Left cardiac atrium (tissue), 4 donors: ENCODE data around the gene ERF. TPM values are rescaled to one million over a fixed set of nuclear protein-coding genes. Genes with fewer than 3 reads are reported as not detected.
A peak's percentile ranks its signal among the peaks of the same experiment; 100 is the strongest.

ENCODE experiments used
- ATAC-seq, 2 donors: fragments of 200-7000 bp; cut with Tn5 transposase; one replicate each; pipeline ENCODE4 v1.9.1; 2020; ENCODE audit warnings: mild to moderate bottlenecking in 2 of 2, moderate library complexity in 2 of 2
- DNase-seq: peaks from one replicate; pipeline ENCODE4 v3.0.0-alpha.2; 2020
- intact Hi-C, 2 donors: fragments of 100-400 bp; cut with DNase I; formaldehyde crosslinking; loops; one replicate each; pipeline versions ENCODE4 v1.14.1 to v1.15.1; 2022 to 2023
- total RNA-seq, 2 donors: library from RNA; stranded (reverse); fragmentation: NEBNext Ultra II Directional; extraction: Animal tissue kit (Norgen Biotek cat#: 25700); gene quantifications; one replicate each; pipeline ENCODE4 v1.2.1, GENCODE V29; 2021
- donor health status: DM: no; HTN: yes; CAD: no.
- donor health status: DM: no; HTN: yes; CAD: no; lungs with severe emphysema.
- donor health status: DM: yes; HTN: yes; CAD: no.
- donor health status: Dilated cardiomyopathy.

ERF gene
- total RNA-seq, 2 donors from 2014 or later = 37.9 to 50.6 TPM

DNA sequence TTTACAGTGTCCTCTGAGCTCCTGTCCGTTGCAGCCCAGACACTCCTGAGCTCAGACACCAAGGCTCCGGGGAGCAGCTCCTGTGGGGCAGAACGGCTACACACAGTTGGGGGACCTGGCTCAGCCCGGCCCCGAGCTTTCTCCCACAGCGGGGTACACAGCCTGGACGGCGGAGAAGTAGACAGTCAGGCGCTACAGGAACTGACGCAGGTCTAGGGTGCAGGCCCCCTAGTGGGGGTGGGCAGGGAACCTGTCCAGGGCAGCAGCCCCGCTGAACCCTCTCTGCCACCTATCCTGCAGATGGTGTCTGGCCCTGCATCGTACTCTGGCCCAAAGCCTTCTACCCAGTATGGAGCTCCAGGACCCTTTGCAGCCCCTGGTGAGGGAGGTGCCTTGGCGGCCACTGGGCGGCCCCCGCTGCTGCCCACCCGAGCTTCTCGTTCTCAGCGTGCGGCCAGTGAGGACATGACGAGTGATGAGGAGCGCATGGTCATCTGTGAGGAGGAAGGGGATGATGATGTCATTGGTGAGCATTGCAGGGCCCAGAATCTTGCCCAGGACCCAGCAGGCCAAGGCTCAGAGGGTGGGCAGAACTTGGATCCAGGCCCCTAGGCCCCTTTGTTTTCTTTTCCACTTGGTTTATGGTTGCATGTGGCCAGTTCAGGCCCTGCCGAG lies 34.1 kb upstream of the ERF start:
- intact Hi-C loops = no loop called here
- DNase-seq = no peak
- no peak for ATAC-seq

DNA sequence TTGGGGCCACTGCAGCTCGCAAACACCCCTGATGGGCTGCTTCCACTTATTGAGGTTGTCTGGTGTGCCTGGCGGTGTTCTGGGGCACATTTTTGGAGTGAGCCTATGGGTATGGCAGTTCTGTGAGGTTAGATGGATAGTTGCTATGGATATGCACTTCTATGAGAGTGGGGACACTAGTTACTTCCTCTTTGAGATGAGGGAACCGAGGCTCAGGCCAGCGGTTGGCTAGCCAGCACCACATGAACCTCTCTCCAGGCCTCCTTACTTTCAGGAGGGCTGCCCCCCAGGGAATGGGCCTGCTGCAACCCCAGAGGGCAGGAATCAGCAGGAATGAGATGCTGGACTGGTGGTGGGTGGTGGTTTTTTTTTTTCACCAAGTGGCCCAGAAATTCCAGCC lies 33.5 kb upstream of the ERF start:
- DNase-seq (no peak), ATAC-seq (no peak)
- intact Hi-C loops = no loop called here

DNA sequence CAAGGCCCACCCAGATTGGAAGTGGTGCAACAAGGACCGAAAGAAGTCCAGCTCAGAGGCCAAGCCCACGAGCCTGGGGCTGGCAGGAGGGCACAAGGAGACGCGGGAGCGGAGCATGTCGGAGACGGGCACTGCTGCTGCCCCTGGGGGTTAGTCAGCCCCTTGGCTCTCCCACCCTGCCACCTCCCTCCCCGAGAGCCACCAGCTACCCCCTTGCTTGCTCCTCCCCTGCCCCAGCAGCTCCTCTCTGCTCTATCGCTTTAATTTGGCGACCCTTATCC lies 32.8 kb upstream of the ERF start:
- no peak for DNase-seq
- intact Hi-C loops = no loop called here
- no peak for ATAC-seq

DNA sequence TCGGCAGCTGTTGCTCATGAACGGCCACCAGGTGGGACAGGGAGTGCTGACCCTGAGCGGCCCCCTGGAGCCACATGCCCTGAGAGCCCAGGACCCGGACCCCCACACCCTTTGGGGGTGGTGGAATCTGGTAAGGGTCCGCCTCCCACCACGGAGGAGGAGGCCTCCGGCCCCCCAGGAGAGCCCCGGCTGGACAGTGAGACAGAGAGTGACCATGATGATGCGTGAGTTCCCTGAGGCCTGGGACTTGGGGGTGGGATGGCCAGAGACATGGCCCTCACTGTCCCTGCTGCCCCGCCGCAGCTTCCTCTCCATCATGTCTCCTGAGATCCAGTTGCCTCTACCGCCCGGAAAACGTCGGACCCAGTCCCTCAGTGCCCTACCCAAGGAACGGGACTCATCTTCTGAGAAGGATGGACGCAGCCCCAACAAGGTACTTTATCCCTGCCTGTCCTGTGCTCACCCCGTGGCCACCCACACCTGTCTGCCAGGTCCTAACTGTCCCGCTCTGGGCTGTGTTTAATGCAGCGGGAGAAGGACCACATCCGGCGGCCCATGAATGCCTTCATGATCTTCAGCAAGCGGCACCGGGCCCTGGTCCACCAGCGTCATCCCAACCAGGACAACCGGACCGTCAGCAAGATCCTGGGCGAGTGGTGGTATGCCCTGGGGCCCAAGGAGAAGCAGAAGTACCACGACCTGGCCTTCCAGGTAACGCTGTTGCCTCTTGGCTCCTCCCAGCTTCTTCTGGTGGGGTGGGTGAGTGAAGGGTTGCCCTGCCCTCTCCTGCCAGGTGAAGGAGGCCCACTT lies 32.3 kb upstream of the ERF start:
- intact Hi-C loops = no loop called here
- DNase-seq (no peak), ATAC-seq (no peak)

DNA sequence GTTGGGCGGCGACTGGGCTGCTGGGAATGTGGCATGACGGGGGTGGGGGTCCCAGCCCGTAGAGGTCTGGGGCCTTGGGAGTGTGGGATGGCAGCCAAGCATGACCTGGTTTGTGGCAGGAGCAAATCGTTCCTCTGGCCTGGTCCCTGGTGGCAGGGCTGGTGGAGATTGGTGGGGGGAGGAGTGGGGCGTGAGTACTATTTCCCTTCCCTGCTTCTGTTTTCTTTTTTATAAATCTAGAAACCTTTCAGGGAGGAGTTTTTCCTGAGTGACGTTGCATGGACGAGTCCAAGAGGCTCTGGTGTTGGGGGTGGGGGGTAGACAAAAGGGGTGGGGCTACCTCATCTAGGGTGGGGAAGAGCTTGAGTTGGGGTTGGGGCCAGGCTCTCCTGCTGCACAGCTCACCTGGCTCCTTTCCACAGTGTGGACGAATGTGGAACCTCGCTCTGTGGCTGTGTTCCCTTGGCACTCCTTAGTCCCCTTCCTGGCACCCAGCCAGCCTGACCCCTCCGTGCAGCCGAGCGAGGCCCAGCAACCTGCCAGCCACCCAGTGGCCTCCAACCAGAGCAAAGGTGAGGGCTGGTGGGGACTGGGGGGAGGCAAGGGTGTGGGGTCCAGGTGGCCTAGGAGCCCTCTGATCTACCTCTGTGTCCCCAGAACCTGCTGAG lies 31.6 kb upstream of the ERF start:
- peak; percentile 66 for DNase-seq
- intact Hi-C loops = no loop called here
- ATAC-seq = no peak

DNA sequence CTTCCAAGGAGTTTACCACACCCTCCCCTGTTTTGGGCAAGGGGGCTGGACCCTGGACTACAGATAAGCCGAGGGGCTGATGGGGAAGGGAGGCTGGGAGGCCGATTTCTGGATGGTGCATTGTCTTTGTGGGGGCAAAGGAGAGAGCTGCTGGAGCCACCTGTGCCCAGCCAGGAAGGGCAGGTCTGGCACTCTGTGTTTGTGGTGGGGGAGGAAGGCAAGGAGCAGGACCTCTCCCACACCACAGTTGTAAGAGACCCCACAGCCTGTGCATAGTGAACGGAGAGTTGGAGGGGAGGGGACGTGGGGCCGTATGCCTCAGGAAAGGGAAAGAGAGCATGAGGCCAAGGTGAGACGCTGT lies 31.0 kb upstream of the ERF start:
- no peak for ATAC-seq
- intact Hi-C loops = no loop called here
- no peak for DNase-seq

DNA sequence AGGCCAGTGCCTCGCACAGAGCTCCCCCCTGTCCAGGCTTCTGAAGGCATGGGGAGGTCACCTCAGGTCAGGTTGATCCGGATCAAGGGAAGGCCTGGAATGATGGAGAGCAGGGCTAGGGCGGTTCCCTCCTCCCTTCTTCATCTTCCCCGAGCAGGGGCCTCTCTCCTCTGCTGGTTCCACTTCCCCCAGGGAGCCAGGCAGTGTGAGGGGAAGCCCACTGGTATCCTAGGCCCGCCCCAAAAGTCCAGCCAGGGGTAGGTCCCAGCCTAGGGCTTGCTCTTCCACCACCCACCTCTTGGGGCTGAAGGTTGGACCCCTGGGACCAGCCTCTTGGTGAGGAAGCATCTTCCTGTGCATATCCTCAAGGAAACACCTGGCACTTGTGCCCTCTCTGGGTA lies 30.6 kb upstream of the ERF start:
- DNase-seq (no peak), ATAC-seq (no peak)
- intact Hi-C loops = no loop called here

DNA sequence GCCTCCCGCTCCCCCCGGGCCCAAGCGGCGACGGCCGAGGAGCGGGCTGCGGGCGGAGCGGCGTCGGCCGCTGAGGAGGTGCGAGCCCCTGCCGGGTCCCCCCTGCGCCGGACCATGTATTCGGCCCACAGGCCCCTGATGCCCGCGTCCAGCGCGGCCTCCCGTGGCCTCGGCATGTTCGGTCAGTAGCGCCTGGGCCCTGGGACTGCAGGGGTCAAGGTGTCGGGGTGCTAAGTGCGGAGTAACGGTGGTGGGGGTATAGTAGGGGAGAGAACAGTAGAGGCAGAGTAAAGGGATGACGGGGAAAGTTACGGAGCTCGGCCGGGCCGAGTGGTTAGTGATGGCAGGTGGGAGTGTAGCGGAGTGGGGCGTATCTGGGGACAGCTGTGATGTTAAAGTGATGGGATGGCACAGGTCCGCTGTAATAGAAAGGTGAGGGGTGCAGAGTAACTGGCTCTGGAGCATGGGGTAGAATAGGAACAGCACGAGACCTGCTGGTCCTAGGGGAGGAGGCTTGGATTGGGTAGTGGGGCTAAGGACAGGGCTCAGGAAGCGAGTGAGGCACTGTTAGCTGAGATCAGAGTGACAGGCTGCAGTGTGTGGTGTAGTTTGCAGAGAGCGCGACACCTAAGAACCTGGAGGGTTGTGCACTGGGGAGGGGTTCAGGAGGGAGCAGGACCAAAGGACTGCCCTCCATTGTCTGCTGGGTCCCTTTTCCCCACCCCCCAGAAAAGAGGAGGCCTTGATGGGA lies 29.8 kb upstream of the ERF start:
- no peak for DNase-seq
- intact Hi-C loops = no loop called here
- no peak for ATAC-seq

DNA sequence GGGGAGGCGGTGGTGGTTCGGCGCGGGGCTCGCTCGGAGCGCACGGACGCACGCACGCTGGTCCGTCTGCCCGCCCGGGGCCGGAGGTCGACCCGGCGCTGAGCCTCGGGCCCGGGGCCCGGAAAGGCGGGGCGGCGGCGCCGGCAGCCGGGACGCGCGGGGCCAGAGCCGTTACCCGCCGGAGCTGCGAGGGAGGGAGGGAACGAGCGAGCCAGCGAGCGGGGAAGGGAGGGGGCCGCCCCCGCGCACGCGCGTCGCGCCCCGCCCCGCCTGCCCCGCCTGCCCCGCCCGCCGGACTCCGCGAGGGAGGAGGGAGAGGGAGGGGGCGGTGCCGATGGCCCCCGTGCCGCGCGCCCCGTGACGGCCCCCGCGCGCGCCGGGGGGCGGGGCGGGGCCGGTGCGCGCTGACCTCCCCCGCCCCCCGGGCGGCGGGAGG lies 29.2 kb upstream of the ERF start:
- intact Hi-C loops = no loop called here
- ATAC-seq (peak; percentile 7 to 51), DNase-seq (peak; percentile 86)

DNA sequence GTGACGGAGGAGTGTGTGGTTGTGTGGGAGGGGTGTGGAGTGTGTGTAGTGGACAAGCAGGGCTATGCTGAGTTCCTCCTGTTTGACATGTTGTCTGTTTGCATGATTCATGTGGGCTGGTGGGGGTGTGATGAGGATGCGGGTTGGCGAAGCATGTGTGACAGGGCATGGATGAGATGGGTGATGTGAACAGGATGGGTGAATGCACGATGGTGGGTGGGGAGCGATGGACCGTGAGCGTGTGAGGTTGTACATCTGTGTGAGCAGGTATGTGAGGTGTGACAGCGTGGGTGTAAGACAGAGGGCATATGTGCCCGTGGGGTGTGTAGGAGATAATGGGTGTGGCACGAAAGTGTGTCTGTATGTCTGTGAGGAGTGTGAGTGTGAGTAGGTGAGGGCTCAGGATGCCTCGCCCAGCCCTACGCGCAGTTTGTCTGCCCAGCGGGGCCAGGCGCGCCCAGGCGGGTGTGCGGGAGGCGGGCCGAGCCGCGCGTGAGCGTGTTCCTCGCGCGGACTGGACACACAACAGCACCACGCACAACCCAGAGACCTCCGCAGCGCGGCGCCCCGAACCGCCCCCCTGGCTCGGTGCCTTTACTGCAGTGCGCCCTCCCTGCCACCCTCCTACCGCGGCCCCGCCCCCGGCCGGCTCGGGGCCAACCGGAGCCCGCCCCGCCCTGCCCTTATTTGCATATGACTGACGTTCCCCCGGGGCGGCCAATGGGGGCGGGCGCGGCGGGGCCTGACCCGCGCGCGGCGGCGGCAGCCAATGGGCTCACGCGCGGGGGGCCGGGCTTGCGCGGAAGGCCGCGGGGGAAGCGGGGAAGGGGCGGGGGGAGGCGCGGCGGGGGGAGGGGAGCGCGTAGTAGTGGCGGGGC lies 28.5 kb upstream of the ERF start:
- DNase-seq (peak; percentile 95), ATAC-seq (peak; percentile 63 to 75)
- intact Hi-C loops = no loop called here

DNA sequence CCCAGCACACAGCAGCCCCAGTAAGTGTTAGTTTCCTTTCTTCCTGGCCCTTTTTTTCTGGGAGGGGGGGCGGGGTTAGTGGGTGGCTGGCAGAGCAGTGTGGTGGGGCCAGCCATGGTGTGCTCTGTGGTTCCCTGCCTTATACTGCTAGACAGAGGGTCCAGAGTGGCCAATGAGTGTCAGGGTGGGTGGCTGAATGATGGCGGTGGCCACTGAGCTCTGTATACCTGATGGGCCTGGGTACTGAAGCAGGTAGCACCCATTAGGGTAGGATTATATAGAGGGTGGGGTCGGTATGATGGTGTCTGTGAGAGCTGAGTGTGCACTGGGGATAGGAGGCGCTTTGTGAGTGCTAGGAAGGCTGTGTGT lies 27.9 kb upstream of the ERF start:
- intact Hi-C loops = no loop called here
- no peak for ATAC-seq
- no peak for DNase-seq

DNA sequence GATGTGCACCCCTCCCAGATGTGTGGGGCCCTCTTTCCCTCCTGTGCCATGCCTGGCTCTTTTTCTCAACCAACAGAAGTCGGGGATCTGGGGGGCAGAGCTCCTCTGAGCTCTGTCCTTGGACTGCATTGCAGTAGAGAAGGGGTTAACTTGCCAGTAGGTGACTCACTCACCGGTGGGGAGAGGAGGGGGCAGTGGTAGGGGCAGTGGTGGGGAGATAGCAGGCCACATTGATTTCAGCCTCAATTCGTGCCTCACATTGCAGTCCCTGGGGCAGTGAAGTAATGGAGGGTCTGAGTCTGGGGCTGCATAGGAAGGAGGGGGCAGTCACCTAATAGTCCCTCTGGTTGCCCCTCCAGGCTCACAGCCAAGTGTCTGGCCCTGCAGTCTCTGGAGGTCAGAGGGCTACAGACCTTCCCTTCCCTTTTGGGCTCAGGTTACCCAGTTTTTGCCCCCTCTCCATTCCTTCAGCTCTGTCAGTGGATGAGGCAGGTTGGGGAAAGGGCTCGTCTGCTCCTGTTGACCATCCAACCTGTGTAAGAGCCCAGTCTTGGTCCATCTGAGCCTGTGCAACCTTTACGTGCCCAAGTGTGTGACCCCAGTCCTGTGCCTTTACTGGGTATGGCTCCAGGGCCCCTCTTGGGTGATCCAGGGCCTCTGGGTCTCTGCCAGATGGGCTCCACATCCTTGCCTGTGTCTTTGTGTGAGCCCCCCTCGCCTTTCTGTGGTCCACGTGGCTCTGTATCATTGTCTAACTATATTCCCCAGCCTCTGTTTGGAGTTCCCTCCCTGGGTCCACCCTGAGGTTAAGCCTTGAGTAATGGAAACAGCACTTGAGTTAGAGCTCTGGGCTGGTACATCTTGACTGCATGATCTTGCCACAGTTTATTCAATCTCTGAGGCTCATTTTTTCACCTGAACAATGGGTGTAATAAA lies 27.2 kb upstream of the ERF start:
- ATAC-seq = no peak
- intact Hi-C loops = no loop called here
- no peak for DNase-seq

DNA sequence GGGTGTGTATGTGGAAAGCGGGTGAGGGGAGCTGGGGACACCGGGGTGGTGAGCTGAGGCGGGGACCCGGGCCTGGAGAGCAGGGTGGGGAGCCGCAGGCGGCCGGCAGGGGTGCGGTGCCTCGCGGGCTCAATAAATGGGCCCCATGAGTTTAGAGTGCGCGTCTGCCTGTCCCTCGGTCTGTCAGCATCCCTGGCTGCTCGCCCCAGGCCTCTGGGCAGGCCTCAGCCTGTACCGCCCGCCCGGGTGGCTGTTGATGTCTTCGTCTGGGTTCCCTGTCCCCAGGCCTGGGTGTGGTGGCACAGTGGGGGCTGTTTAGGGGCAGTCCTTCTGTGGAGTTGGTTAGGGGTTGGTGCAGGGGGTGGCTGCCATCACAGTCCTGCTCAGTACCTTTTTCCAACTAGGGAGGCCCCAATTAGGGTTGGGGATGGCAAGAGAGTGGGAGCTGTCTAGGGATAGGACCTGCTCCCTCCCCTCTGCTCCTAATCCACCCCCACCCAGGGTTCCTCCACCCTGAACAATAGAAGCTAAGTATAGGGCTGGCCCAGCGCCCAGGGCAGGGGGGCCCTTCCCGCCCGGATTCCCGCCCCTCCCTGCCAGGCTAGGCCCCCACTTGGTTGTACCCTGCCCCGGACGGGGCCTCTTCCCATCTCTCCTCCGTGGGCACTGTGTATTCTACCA lies 26.4 kb upstream of the ERF start:
- peak in 1 of 2 donors; percentile 0 for ATAC-seq
- intact Hi-C loops = no loop called here

DNA sequence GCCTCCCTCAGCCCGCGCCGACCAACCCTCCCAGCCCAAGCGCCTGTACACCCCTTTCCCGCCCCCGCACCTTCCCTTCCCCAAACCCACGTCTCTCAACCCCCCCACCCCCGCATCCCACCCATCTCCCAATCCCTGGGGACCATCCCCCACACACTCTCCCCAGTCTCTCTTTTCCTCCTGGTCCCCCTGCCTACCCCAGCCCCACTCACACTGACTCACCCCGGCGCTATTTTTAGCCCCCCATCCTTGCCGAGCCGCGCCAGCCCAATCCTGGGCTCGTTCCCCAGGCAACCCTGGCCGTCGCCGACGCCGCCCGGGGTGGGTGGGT lies 25.9 kb upstream of the ERF start:
- peak; percentile 17 to 50 for ATAC-seq
- DNase-seq = no peak
- intact Hi-C loops = no loop called here

More for the DNA sequence above, 26.4 kb upstream of the ERF start:
- DNase-seq = peak; percentile 74

DNA sequence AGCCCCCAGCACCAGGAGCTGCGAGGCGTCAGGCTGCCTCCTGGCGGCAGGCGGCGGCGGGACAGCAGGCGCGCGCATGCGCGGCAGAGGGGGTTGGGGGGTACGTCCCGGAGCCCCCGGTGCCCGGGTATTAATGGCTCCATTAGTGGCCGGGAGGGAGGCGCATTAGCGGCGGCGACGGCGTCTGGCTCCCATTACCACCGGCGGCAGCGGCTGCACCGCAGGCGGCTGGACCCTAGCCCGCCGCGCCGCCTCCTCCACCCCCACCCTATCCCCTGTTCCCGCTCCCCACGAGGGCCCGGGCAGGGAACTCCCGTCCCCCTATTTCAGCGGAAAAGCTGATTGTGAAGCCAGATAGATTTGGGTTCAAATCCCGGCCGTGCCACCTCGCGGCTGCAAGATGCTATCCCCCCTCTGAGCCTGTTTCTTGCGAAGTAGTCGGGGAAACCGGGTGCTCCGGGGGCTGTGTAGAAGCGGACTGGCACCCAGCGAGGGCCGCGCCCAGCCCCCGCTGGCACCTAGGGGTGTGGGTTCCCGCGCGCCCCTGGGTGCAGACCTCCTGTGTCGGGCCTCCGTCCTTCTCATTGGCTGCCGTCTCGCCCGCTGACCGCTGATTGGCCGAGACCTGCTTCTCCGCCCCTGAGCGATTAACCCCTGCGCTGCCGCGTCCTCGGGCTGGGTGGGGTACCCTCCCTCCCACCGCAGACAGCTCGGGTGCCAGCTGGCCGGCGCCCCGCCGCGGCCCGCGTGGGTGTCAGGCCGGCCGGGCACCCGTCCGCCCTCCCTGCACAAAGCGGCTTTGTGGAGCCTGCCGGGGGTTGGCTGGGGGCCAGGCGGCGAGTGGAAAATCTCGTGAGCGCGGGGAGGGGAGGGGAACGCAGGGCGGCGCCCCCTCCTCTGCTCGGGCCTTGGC lies 25.2 kb upstream of the ERF start:
- intact Hi-C loops = loop anchor here in 1 of 2 donors (2.0 kb wide), 1 partner anchor 35 kb away; no protein-coding TSS in a partner anchor

DNA sequence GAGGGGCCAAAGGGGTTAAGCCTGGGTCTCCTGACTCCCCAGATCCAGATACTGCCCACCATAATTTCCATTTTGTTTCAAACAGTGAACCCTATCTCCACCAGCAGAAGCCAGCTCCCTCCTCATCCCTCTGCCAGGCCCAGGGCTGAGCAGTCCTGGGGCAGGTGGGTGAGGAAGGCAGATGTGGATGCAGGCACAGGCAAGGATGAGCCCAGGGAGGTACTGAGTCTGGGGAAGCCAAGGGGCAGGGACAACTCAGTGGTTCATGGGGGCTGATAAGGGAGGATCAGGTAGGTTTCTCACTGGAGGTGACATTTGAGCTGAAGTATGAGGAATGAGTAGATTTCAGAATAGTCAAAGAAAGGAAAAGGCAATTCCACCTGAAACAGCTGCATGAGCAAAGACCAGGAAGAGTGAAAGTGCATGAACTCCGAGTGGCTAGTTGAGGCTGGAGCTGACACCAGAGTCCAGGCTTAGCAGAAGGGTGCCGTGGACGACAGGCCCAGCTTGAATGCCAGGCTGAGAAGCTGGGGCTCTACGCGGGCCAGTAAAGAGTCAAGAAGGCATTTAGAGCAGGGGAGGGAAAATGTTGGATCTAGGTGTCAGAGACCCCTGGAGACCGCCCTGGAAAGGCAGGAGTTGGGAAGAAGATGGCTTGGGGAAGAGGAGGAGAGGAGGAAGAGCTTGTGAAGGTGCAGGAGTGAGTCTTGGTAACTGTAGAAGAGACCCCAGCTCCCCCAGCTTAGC lies 24.4 kb upstream of the ERF start:
- no peak for ATAC-seq
- DNase-seq = no peak
- intact Hi-C loops = loop anchor here in 1 of 2 donors (2.0 kb wide), 1 partner anchor 35 kb away; no protein-coding TSS in a partner anchor

More for the DNA sequence above, 25.2 kb upstream of the ERF start:
- ATAC-seq (peak; percentile 69 to 78), DNase-seq (peak; percentile 96)
